BLaER1 treated with 17β-estradiol and CSF1 and Interleukin-3, amounts not matched to agents 10 nM and 100 nM (cell line): Measurements from ENCODE around the gene FAM107B.

Source experiments
- H3K27ac ChIP-seq, 11 experiments: shearing (Covaris generic); formaldehyde crosslinking; 2 replicates each; pipeline ENCODE4 v1.8.1; 2022
- H3K27me3 ChIP-seq, 11 experiments: shearing (Covaris generic); formaldehyde crosslinking; 2 replicates each; pipeline ENCODE4 v1.8.1; 2022
- H3K36me3 ChIP-seq, 11 experiments: shearing (Covaris generic); formaldehyde crosslinking; 2 replicates each; pipeline ENCODE4 v1.8.1; 2022
- H3K4me1 ChIP-seq, 10 experiments: shearing (Covaris generic); formaldehyde crosslinking; 2 replicates each; pipeline ENCODE4 v1.8.1; 2022
- H3K4me2 ChIP-seq, 11 experiments: shearing (Covaris generic); formaldehyde crosslinking; 2 replicates each; pipeline ENCODE4 v1.8.1; 2022
- H3K4me3 ChIP-seq, 10 experiments: shearing (Covaris generic); formaldehyde crosslinking; 2 replicates each; pipeline ENCODE4 v1.8.1; 2022
- H3K9ac ChIP-seq, 11 experiments: shearing (Covaris generic); formaldehyde crosslinking; 2 replicates each; pipeline ENCODE4 v1.8.1; 2022
- H3K9me3 ChIP-seq, 11 experiments: shearing (Covaris generic); formaldehyde crosslinking; replicated peaks in 1 of 11; 2 replicates each; pipeline ENCODE4 v1.8.1; 2022
- H4K20me1 ChIP-seq, 11 experiments: shearing (Covaris generic); formaldehyde crosslinking; 2 replicates each; pipeline ENCODE4 v1.8.1; 2022
- Cebpa-rat ChIP-seq, 11 experiments: shearing (Covaris generic); IDR thresholded peaks; 2 replicates each; pipeline ENCODE4 v1.8.1; 2022

The FAM107B gene

GRCh38 chr10:14749070-14749809, 25.5 kb downstream of the FAM107B start:
- no peaks in the 10 kb centered on the region for H3K36me3 ChIP-seq
- TF ChIP-seq Cebpa-rat (IDR thresholded peaks at IDR 0.05) = no peak
- H3K9me3 ChIP-seq = peaks cover 7 to 32% (median 22%) of the 10 kb centered on the region in 11 experiments; a peak in 18 of 22 replicates
- H4K20me1 ChIP-seq = no peaks in the 10 kb centered on the region
- H3K4me1 ChIP-seq = peaks cover 43 to 62% (median 60%) of the 10 kb centered on the region in 10 experiments
- H3K4me2 ChIP-seq = peak overlapping the region; percentile 62 to 93 (median 86)
- H3K27ac ChIP-seq = peak overlapping the region in 10 of 11 experiments; percentile 37 to 99 (median 94); a peak in 20 of 22 replicates
- H3K27me3 ChIP-seq = no peaks in the 10 kb centered on the region
- H3K9ac ChIP-seq = peak overlapping the region in 10 of 11 experiments; percentile 2 to 92 (median 82); a peak in 17 of 22 replicates
- H3K4me3 ChIP-seq = no peak overlapping the region

- Histone ChIP-seq H3K27ac (peak overlapping the region in 10 of 11 experiments; percentile 37 to 99 (median 94); a peak in 18 of 22 replicates), H3K36me3 (no peaks in the 10 kb centered on the region), H4K20me1 (no peaks in the 10 kb centered on the region), H3K4me1 (peaks cover 44 to 62% (median 59%) of the 10 kb centered on the region in 10 experiments), H3K4me3 (no peak overlapping the region), H3K9me3 (peaks cover 7 to 38% (median 22%) of the 10 kb centered on the region in 11 experiments; a peak in 18 of 22 replicates), H3K27me3 (no peaks in the 10 kb centered on the region), H3K4me2 (peak overlapping the region; percentile 62 to 93 (median 86)), H3K9ac (peak overlapping the region in 9 of 11 experiments; percentile 53 to 92 (median 85); a peak in 15 of 22 replicates)
- TF ChIP-seq Cebpa-rat (IDR thresholded peaks at IDR 0.05) = no peak
These were observed 26.3 kb downstream of the FAM107B start for GRCh38 chr10:14748441-14748840.

GRCh38 chr10:14742815-14743214, 31.9 kb downstream of the FAM107B start:
- no peak for TF ChIP-seq Cebpa-rat (IDR thresholded peaks at IDR 0.05)
- no peaks in the 10 kb centered on the region for H4K20me1 ChIP-seq
- H3K27ac ChIP-seq = peak overlapping the region in 10 of 11 experiments; percentile 39 to 97 (median 92); a peak in 20 of 22 replicates
- H3K4me2 ChIP-seq = peak overlapping the region; percentile 72 to 92 (median 85)
- no peaks in the 10 kb centered on the region for H3K27me3 ChIP-seq
- H3K9me3 ChIP-seq = peaks cover 15 to 60% (median 40%) of the 10 kb centered on the region in 11 experiments; a peak in 20 of 22 replicates
- H3K36me3 ChIP-seq = no peaks in the 10 kb centered on the region; a peak in 1 of 22 replicates
- H3K4me3 ChIP-seq = no peak overlapping the region
- peak overlapping the region in 2 of 11 experiments; percentile 6 to 80; a peak in 2 of 22 replicates for H3K9ac ChIP-seq
- H3K4me1 ChIP-seq = peaks cover 48 to 61% (median 59%) of the 10 kb centered on the region in 10 experiments

- H3K27ac ChIP-seq = peak overlapping the region in 10 of 11 experiments; percentile 39 to 97 (median 92); a peak in 20 of 22 replicates
- H3K27me3 ChIP-seq = no peaks in the 10 kb centered on the region
- H4K20me1 ChIP-seq = no peaks in the 10 kb centered on the region
- H3K4me3 ChIP-seq = no peak overlapping the region; a peak in 1 of 20 replicates
- no peak for TF ChIP-seq Cebpa-rat (IDR thresholded peaks at IDR 0.05)
- peak overlapping the region in 5 of 11 experiments; percentile 6 to 80 (median 54); a peak in 7 of 22 replicates for H3K9ac ChIP-seq
- peak overlapping the region; percentile 72 to 92 (median 85) for H3K4me2 ChIP-seq
- peaks cover 53 to 61% (median 60%) of the 10 kb centered on the region in 10 experiments for H3K4me1 ChIP-seq
- no peaks in the 10 kb centered on the region; a peak in 1 of 22 replicates for H3K36me3 ChIP-seq
- H3K9me3 ChIP-seq = peaks cover 15 to 60% (median 40%) of the 10 kb centered on the region in 11 experiments; a peak in 20 of 22 replicates
These were observed 32.3 kb downstream of the FAM107B start for GRCh38 chr10:14742382-14742781.

- H3K27me3 ChIP-seq = no peaks in the 10 kb centered on the region
- H3K9me3 ChIP-seq = peaks cover 3 to 46% (median 27%) of the 10 kb centered on the region in 11 experiments; a peak in 20 of 22 replicates
- no peak for TF ChIP-seq Cebpa-rat (IDR thresholded peaks at IDR 0.05)
- peak overlapping the region; percentile 73 to 97 (median 92); a peak in 21 of 22 replicates for H3K27ac ChIP-seq
- peak overlapping the region in 1 of 10 experiments; percentile 35; a peak in 3 of 20 replicates for H3K4me3 ChIP-seq
- H3K4me1 ChIP-seq = peaks cover 69 to 77% (median 76%) of the 10 kb centered on the region in 10 experiments
- H3K9ac ChIP-seq = peak overlapping the region; percentile 58 to 85 (median 74); a peak in 20 of 22 replicates
- H3K4me2 ChIP-seq = peak overlapping the region; percentile 72 to 92 (median 85)
- H4K20me1 ChIP-seq = no peaks in the 10 kb centered on the region
- H3K36me3 ChIP-seq = no peaks in the 10 kb centered on the region; a peak in 1 of 22 replicates
These were observed 33.9 kb downstream of the FAM107B start for GRCh38 chr10:14740684-14741247.

GRCh38 chr10:14737808-14738545, 36.7 kb downstream of the FAM107B start:
- Histone ChIP-seq H3K27me3 (no peaks in the 10 kb centered on the region), H3K9me3 (peaks cover 0 to 35% (median 20%) of the 10 kb centered on the region in 11 experiments; a peak in 18 of 22 replicates), H3K36me3 (no peaks in the 10 kb centered on the region; a peak in 1 of 22 replicates), H3K4me2 (peak overlapping the region; percentile 64 to 92 (median 81); a peak in 21 of 22 replicates), H3K4me1 (peaks cover 68 to 88% (median 85%) of the 10 kb centered on the region in 10 experiments), H3K4me3 (no peak overlapping the region), H3K9ac (peak overlapping the region in 8 of 11 experiments; percentile 74 to 85 (median 81); a peak in 14 of 22 replicates), H3K27ac (peak overlapping the region in 9 of 11 experiments; percentile 79 to 97 (median 93); a peak in 17 of 22 replicates), H4K20me1 (no peaks in the 10 kb centered on the region)
- TF ChIP-seq Cebpa-rat (IDR thresholded peaks at IDR 0.05) = no peak

- H3K4me2 ChIP-seq = peak overlapping the region; percentile 64 to 92 (median 81)
- peak overlapping the region in 3 of 10 experiments; percentile 5 to 19 (median 7); a peak in 1 of 20 replicates for H3K4me3 ChIP-seq
- peak overlapping the region; percentile 51 to 97 (median 92); a peak in 20 of 22 replicates for H3K27ac ChIP-seq
- TF ChIP-seq Cebpa-rat (IDR thresholded peaks at IDR 0.05) = peak in 5 of 11 experiments; percentile 54 to 80 (median 64); a peak in 8 of 22 replicates
- H3K4me1 ChIP-seq = peaks cover 55 to 74% (median 71%) of the 10 kb centered on the region in 10 experiments
- H3K27me3 ChIP-seq = no peaks in the 10 kb centered on the region
- H3K9ac ChIP-seq = peak overlapping the region; percentile 32 to 85 (median 79); a peak in 19 of 22 replicates
- H3K36me3 ChIP-seq = no peaks in the 10 kb centered on the region; a peak in 1 of 22 replicates
- H4K20me1 ChIP-seq = no peaks in the 10 kb centered on the region
- H3K9me3 ChIP-seq = peaks cover 0 to 35% (median 20%) of the 10 kb centered on the region in 11 experiments; a peak in 18 of 22 replicates
These were observed 38.1 kb downstream of the FAM107B start for GRCh38 chr10:14736600-14737081.

GRCh38 chr10:14736043-14736442, 38.7 kb downstream of the FAM107B start:
- Histone ChIP-seq H3K27me3 (no peaks in the 10 kb centered on the region), H4K20me1 (no peaks in the 10 kb centered on the region), H3K4me3 (no peak overlapping the region), H3K9me3 (peaks cover 0 to 35% (median 20%) of the 10 kb centered on the region in 11 experiments; a peak in 18 of 22 replicates), H3K9ac (peak overlapping the region in 8 of 11 experiments; percentile 53 to 85 (median 81); a peak in 15 of 22 replicates), H3K36me3 (no peaks in the 10 kb centered on the region; a peak in 1 of 22 replicates), H3K4me2 (peak overlapping the region; percentile 64 to 92 (median 81)), H3K4me1 (peaks cover 49 to 69% (median 65%) of the 10 kb centered on the region in 10 experiments), H3K27ac (peak overlapping the region; percentile 2 to 97 (median 92); a peak in 20 of 22 replicates)
- TF ChIP-seq Cebpa-rat (IDR thresholded peaks at IDR 0.05) = no peak
